ENCODE measurements around the gene ELAVL1.
A peak's percentile ranks its signal among the peaks of the same experiment; 100 is the strongest.
"Not testable (repeated sequence)": the region's sequence is repeated elsewhere in the genome, so short reads cannot be mapped to it uniquely, and the experiment has no call there.

Gene ELAVL1

GRCh38 chr19:8005534-8006256 lies at the start of gene ELAVL1:
ELAVL1 (minus strand) TSS chr19:8005641; CDS start chr19:7991815, 13,826 bp downstream.
- DNase-seq, result peak; percentile 96

DNA sequence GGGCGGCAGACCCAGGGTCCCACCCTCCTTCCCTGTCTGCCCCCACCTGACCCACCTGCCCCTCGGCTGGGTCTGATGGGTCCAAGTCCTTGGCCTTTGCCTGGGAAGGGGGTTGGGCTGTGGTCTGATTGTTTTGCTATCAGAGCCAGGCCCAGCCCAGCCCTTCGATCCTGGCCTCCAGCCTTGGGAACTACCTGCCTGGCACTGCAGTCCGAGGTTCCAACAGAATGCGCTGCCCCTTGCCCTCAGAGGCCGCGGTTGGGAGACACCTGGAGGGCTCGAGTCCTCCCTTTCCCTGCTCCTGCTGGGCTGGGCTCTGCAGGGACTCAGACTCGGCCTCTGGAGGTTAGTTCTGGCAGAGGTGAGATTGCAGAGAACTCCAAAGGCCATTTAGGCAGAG lies 48.7 kb upstream of the ELAVL1 start:
- DNase-seq, result no peak

DNA sequence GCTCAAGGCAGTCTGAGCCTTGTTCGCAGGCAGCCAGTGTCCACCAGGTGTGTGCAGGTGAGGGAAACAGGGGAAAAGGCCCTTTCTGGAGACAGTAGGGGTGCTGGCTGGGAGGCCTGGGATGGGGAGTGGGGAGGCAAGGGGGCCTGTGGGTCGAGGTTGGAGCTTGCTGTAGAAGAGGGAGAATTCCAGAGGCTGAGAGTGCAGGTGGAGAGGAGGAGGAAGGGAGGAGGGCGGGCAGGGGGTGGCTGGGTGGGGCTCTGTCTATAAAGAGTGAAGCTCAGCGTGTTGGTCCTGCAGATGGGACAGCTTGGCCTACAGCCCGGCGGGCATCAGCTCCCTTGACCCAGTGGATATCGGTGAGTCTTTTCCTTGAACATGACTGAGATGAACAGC lies 47.0 kb upstream of the ELAVL1 start, which contains the start of gene CCL25:
Gene CCL25, plus strand, starts transcription at position 297 of the 396 bp plus-strand sequence. CDS start 290 bp downstream, outside the sequence.
- DNase-seq, result no peak

GRCh38 chr19:8050274-8051096 lies 45.0 kb upstream of the ELAVL1 start:
- DNase-seq, result peak; percentile 93

DNA sequence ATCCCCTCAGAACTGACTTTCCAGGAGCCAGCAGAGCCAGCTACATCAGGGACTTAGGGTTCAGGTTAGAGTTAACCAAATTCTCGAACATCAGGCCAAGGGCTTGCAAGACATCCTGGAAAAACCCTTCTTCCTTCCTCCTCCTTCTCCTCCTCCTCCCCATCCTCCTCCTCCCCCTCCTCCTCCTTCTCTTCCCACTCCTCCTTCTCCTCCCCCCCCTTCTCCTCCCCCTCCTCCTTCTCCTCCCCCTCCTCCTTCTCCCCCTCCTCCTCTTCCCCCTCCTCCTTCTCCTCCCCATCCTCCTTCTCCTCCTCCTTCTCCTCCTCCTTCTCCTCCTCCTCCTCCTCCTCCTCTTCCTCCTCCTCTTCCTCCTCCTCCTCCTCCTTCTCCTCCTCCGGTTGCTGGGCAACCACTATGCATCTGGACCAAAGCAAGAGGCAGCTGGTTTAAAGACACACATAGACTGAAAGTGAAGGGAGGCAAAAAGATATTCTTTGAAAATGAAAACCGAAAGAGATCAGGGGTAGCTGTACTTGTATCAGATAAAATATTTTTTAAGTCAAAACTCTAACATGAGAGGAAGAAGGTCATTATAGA lies 41.2 kb upstream of the ELAVL1 start:
- DNase-seq, result peak; percentile 55

DNA sequence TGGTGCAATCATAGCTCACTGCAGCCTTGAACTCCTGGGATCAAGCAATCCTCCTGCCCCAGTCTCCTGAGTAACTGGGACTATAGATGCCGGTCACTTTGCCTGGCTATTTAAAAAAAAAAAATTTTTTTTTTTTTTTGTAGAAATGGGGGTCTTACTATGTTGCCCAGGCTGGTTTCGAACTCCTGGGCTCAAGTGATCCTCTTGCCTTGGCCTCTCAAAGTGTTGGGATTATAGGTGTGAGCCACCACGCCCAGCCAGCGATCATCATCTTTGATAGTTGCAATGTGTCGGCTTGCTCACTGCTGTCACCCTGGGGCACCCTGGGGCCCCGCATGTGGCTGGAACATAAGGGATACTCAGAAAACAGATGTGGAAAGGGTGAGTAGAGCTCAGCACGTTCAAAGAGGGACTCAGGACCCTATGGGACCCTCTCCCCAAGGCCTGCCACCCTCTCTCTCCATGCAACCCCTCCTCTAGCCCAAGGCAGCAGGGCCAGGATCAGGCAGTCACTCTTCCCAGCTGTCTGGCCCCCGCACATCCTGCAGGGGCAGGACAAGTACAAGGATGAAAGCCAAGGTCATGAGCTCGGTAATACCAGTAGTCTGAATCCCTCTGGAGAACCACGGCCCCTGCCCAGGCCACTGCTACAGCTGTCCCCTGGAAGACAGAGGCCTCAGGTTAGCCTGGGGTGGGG lies 40.6 kb upstream of the ELAVL1 start:
- no peak for DNase-seq

DNA sequence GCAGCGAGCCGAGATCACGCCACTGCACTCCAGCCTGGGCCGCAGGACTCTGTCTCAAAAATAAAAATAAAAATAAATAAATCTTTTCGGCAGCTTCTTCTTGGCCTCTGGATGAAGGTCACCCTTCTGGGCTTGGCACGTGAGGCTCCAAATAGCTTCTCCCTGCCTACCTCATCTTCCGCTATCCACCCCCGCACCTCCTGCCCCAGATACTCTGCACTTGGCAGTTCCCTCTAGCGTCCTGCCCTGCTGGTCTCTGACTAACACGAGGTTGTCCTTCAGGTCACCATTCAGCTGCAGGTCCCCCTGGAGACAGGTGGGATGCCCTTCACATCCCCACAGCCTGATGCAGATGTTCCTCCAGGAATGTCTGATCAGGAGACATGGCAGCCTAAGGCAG lies 38.6 kb upstream of the ELAVL1 start:
- DNase-seq, result no peak

- no peak for DNase-seq
Measured at GRCh38 chr19:8042900-8043299, 37.5 kb upstream of the ELAVL1 start.

DNA sequence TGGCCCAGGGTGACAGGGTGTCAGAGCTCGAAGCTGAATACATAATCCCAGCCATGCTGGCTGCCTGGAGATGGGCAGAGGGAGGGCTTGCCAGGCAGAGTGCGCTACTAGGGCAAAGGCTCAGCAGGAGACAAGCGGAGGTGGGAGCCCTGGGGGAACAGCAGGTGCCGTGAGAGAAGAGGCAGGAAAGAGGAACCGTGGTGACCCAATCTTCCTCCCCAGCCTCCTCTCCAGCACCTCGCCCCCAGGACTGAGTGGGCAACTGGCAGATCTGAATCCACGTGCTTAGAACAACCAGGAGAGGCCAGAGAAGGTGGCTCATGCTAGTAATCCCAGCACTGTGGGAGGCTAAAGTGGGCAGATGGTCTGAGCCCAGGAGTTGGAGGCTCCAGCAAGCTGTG lies 36.1 kb upstream of the ELAVL1 start:
- peak; percentile 19 for DNase-seq

- DNase-seq, result no peak
Measured at GRCh38 chr19:8039231-8039630, 33.8 kb upstream of the ELAVL1 start.

DNA sequence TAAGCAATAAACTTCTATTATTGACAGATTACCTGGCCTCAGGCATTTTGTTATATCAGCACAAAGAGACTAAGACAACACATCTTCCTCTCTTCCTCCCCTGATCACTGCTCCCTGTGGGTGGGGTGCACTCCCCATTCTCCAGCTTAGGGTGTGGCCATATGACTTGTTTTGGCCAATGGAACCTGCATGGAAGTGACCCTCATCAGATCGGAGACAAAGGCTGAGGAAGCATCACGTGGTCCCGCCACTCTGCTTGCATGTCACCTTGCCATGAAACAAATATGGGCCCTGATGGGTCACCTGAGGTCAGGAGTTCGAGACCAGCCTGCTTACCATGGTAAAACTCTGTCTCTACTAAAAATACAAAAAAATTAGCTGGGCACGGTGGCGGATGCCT lies 33.4 kb upstream of the ELAVL1 start:
- DNase-seq, result no peak

DNA sequence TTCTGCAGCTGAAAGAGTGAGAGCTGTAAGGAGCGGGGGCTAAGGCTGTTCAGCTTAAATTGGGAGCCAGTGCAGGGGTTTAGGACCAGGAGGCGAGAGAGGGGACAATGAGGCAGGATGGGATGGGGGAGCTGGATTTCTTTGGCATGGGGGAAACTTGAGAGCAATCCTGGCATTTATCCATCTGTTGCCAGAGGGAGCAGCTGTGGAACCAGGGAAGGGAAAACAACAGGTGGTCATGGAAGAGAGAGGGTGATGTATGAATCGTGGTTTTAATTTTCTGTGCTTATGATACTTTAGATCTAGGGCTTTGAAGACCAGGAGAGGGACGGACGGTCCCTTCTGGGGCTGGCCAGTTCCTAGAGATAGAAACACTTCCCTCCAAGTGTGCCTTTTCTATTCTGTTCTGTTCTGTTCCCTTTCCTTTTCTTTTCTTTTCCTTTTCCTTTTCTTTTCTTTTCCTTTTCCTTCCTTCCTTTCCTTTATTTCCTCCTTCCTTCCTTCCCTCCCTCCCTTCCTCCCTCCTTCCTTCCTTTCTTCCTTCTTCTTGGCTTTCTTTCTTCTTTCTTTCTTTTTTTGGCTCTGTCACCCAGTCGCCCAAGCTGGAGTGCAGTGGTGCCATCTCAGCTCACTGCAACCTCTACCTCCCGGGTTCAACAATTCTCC lies 31.1 kb upstream of the ELAVL1 start:
- no peak for DNase-seq

DNA sequence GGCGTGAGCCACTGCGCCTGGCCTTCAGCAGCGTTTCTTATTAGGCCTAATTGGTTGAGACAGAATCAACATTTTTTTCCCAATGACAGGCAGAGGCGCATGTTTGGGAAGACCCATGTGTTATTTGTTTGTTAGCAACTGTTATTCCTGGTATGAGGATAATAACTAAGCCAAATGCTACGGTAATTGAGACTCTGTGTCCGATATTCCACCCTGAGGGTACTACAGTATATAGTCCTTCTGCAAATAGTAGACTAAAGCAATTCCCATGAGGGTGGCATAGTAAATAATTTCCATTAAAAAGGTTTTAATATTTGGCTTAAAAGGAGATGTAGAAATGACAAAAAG lies 28.7 kb upstream of the ELAVL1 start:
- DNase-seq, result no peak

DNA sequence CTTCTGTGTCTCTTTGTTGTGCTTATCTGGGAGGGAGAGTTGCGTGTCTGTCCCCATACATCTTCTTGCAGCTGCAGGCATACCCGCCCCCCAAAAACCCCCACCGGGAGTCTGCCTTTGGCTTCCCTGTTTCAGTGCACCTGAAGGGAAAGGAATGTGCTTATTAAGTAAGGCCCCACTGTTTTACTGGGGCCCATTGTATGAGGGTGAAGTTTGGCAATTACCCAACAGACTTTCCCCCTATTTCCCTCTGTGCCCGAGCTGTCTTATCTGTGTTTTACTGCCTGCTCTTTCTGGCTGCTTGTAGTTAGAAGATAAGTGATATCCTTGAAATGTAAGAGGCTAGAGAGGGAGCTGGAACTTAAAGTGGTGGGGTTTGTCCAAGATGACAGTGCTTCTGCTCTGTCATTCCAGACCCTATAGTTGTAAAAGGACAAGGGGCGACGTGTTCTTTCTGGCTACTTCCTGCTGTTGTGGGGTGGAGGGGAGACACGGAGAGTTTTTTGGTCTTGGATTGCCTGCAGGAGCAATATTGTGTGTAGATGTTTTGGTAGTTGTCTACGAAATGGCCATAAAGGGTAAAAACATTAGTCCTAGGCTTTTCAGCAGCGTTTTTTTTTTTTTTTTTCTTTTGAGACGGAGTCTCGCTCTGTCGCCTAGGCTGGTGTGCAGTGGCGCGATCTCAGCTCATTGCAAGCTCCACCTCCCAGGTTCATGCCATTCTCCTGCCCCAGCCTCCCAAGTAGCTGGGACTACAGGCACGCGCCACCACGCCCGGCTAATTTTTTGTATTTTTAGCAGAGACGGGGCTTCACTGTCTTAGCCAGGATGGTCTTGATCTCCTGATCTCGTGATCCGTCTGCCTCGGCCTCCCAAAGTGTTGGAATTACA lies 28.1 kb upstream of the ELAVL1 start:
- DNase-seq, result not testable (repeated sequence)

DNA sequence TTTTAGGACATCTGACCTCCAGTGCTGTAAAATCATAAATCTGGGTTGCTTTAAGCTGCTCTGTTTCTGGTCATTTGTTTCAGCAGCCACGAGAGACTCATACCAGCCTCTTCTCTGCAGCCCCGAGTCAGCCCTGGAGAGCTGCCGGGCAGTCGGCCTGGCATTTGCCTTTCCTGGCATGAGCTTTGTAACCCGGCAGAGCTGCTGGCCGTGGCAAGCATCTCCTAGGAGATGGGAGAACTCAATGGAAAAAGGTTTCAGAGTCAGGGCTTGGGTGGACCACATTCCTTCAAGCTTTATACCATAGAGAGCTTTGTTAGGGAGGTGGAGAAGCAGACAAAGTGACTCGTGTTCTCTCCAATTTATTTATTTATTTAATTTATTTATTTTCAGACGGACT lies 25.5 kb upstream of the ELAVL1 start:
- DNase-seq, result no peak

GRCh38 chr19:8028951-8029491 lies 23.6 kb upstream of the ELAVL1 start:
- no peak for DNase-seq

DNA sequence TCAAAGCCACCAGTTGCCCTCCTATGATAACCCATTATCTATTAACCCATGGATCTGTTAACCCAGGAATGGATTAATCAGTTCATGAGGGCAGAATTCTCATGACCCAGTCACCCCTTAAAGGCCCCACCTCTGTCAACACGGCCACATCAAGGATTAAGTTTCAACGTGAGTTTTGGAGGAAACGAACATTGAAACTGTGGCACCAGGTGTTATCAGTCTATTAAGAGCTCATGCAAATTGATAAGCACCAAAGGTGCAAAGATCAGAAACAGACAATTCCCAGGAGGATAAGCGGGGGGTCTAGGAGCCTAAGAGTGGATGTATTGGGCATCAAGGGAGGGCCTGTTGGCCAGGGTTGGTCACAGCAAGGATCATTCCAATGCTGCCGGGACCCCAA lies 19.9 kb upstream of the ELAVL1 start:
- DNase-seq, result no peak

GRCh38 chr19:8024256-8024655 lies 18.8 kb upstream of the ELAVL1 start:
- DNase-seq, result not testable (repeated sequence)

- DNase-seq, result no peak
Measured at GRCh38 chr19:8023371-8023770, 17.9 kb upstream of the ELAVL1 start.

DNA sequence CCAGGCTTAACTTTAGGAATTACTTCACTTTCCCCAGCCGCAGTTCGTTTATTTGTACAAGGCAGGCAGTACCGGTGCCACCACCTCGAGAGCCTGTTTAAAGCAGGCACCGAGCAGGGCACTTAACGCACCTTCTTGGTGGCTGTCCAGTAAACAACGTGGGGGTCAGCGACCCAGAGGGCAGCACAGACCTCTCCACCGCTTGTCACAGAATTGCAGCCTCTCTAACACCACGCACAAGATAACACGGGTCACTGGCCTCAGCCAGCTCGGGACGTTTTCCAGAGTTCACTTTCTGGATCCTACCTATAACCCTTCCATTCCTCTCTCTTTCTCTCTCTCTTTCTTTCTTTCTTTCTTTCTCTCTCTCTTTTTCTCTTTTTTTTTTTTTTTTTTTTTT lies 16.8 kb upstream of the ELAVL1 start:
- DNase-seq, result no peak

- DNase-seq, result no peak
Measured at GRCh38 chr19:8021374-8021773, 15.9 kb upstream of the ELAVL1 start.

Measured in RPMI8226 (cell line).